Right ventricle myocardium inferior (tissue), 1 donor: Measurements from ENCODE around the gene YWHAB. TPM values are rescaled to one million over a fixed set of nuclear protein-coding genes. Genes with fewer than 3 reads are reported as not detected.

Source experiments
- ATAC-seq: fragments of 200-7000 bp; cut with Tn5 transposase; one replicate; pipeline ENCODE4 v1.9.1; 2020; ENCODE audit warnings: mild to moderate bottlenecking, moderate library complexity
- DNase-seq: peaks from one replicate; pipeline ENCODE4 v3.0.0; 2021; ENCODE audit errors: missing footprints
- intact Hi-C: fragments of 100-400 bp; cut with DNase I; formaldehyde crosslinking; loops from one replicate; pipeline ENCODE4 v1.11.0; 2022
- total RNA-seq: library from RNA; stranded (reverse); fragmentation: NEBNext Ultra II Directional; extraction: Animal tissue kit (Norgen Biotek cat#: 25700); gene quantifications from one replicate; pipeline ENCODE4 v1.2.1, GENCODE V29; 2021
- donor health status: DM: no; HTN: yes; CAD: no; lungs with severe emphysema.

The YWHAB gene
- total RNA-seq, 1 donor from 2014 or later: 110 TPM

GRCh38 chr20:44908987-44909871, 23.7 kb downstream of the YWHAB start:
- DNase-seq (no peak), ATAC-seq (no peak)
- intact Hi-C loops: no loop called here

GRCh38 chr20:44909872-44910689, 24.6 kb downstream of the YWHAB start, which contains the start of gene PABPC1L:
PABPC1L (plus strand) TSS chr20:44910060; CDS start chr20:44910144, 84 bp downstream.
- ATAC-seq (peak; percentile 92), DNase-seq (peak; percentile 82)

GRCh38 chr20:44910690-44911262, 25.3 kb downstream of the YWHAB start:
- ATAC-seq (no peak), DNase-seq (no peak)
- intact Hi-C loops: no loop called here

More at GRCh38 chr20:44909872-44910689, 24.6 kb downstream of the YWHAB start, which contains the start of gene PABPC1L:
- intact Hi-C loops: no loop called here

- intact Hi-C loops: no loop called here
- DNase-seq: peak; percentile 63
- ATAC-seq: no peak
Observed at GRCh38 chr20:44911264-44911921, 25.9 kb downstream of the YWHAB start.

- intact Hi-C loops: no loop called here
- ATAC-seq (no peak), DNase-seq (no peak)
Observed at GRCh38 chr20:44912189-44912588, 26.7 kb downstream of the YWHAB start.

- ATAC-seq (no peak), DNase-seq (no peak)
- intact Hi-C loops: no loop called here
Observed at GRCh38 chr20:44914924-44915323, 29.4 kb downstream of the YWHAB start.

- intact Hi-C loops: no loop called here
- DNase-seq (no peak), ATAC-seq (no peak)
Observed at GRCh38 chr20:44916586-44916985, 31.1 kb downstream of the YWHAB start.

GRCh38 chr20:44917399-44917798, 31.9 kb downstream of the YWHAB start:
- no peak for ATAC-seq
- DNase-seq: no peak
- intact Hi-C loops: no loop called here

- intact Hi-C loops: no loop called here
- no peak for DNase-seq
- no peak for ATAC-seq
Observed at GRCh38 chr20:44918342-44918741, 32.8 kb downstream of the YWHAB start.

GRCh38 chr20:44918761-44919160, 33.3 kb downstream of the YWHAB start:
- DNase-seq (no peak), ATAC-seq (no peak)
- intact Hi-C loops: no loop called here

GRCh38 chr20:44921447-44921846, 35.9 kb downstream of the YWHAB start:
- DNase-seq (no peak), ATAC-seq (no peak)
- intact Hi-C loops: no loop called here

- no peak for DNase-seq
- intact Hi-C loops: no loop called here
- no peak for ATAC-seq
Observed at GRCh38 chr20:44924541-44924940, 39.0 kb downstream of the YWHAB start.

- DNase-seq (no peak), ATAC-seq (no peak)
- intact Hi-C loops: no loop called here
Observed at GRCh38 chr20:44928595-44928994, 43.1 kb downstream of the YWHAB start.

GRCh38 chr20:44930517-44931168, 45.1 kb downstream of the YWHAB start:
- ATAC-seq (no peak), DNase-seq (no peak)
- intact Hi-C loops: no loop called here

- intact Hi-C loops: no loop called here
- ATAC-seq (no peak), DNase-seq (no peak)
Observed at GRCh38 chr20:44931911-44932310, 46.4 kb downstream of the YWHAB start.

- intact Hi-C loops: no loop called here
- no peak for ATAC-seq
Observed at GRCh38 chr20:44932916-44933315, 47.4 kb downstream of the YWHAB start.

GRCh38 chr20:44936510-44936909, 51.0 kb downstream of the YWHAB start:
- DNase-seq (no peak), ATAC-seq (no peak)
- intact Hi-C loops: no loop called here

More at GRCh38 chr20:44932916-44933315, 47.4 kb downstream of the YWHAB start:
- DNase-seq: no peak

GRCh38 chr20:44938637-44939036, 53.1 kb downstream of the YWHAB start:
- DNase-seq (no peak), ATAC-seq (no peak)
- intact Hi-C loops: no loop called here
